Measurements from ENCODE around the gene SLC66A2.

Gene SLC66A2

GRCh38 chr18:79902640-79903039 is 48.8 kb downstream of the SLC66A2 start:
- Histone ChIP-seq H3K27me3 (replicated peaks; ENCODE audit: control insufficient read depth, insufficient read depth, low read length, poor library complexity, severe bottlenecking) (no peaks in the 10 kb centered on the region), H3K9me3 (ENCODE audit: control insufficient read depth, low read length) (no peaks in the 10 kb centered on the region), H3K27ac (ENCODE audit: insufficient read depth, low read length, poor library complexity, severe bottlenecking) (no peak overlapping the region), H3K4me3 (ENCODE audit: insufficient read depth, low read depth, low read length, poor library complexity, severe bottlenecking) (no peak overlapping the region), H3K36me3 (ENCODE audit: control insufficient read depth, insufficient read depth, low read length) (peaks cover 3% of the 10 kb centered on the region), H3K4me1 (ENCODE audit: control insufficient read depth, insufficient read depth, low read length, poor library complexity, severe bottlenecking) (no peaks in the 10 kb centered on the region)
- no peak for DNase-seq

GRCh38 chr18:79902075-79902474 is 49.4 kb downstream of the SLC66A2 start:
- Histone ChIP-seq H3K27me3 (replicated peaks; ENCODE audit: control insufficient read depth, insufficient read depth, low read length, poor library complexity, severe bottlenecking) (no peaks in the 10 kb centered on the region), H3K4me3 (ENCODE audit: insufficient read depth, low read depth, low read length, poor library complexity, severe bottlenecking) (no peak overlapping the region), H3K4me1 (ENCODE audit: control insufficient read depth, insufficient read depth, low read length, poor library complexity, severe bottlenecking) (no peaks in the 10 kb centered on the region), H3K27ac (ENCODE audit: insufficient read depth, low read length, poor library complexity, severe bottlenecking) (no peak overlapping the region), H3K36me3 (ENCODE audit: control insufficient read depth, insufficient read depth, low read length) (peaks cover 3% of the 10 kb centered on the region), H3K9me3 (ENCODE audit: control insufficient read depth, low read length) (no peaks in the 10 kb centered on the region)
- DNase-seq, result no peak

- DNase-seq, result no peak
- Histone ChIP-seq H3K9me3 (ENCODE audit: control insufficient read depth, low read length) (no peaks in the 10 kb centered on the region), H3K4me1 (ENCODE audit: control insufficient read depth, insufficient read depth, low read length, poor library complexity, severe bottlenecking) (no peaks in the 10 kb centered on the region), H3K36me3 (ENCODE audit: control insufficient read depth, insufficient read depth, low read length) (peaks cover 3% of the 10 kb centered on the region), H3K27me3 (replicated peaks; ENCODE audit: control insufficient read depth, insufficient read depth, low read length, poor library complexity, severe bottlenecking) (no peaks in the 10 kb centered on the region), H3K27ac (ENCODE audit: insufficient read depth, low read length, poor library complexity, severe bottlenecking) (no peak overlapping the region), H3K4me3 (ENCODE audit: insufficient read depth, low read depth, low read length, poor library complexity, severe bottlenecking) (no peak overlapping the region)
Observed at GRCh38 chr18:79901665-79902064, 49.8 kb downstream of the SLC66A2 start.

GRCh38 chr18:79900610-79901570 is 50.6 kb downstream of the SLC66A2 start:
- no peak overlapping the region for H3K27ac ChIP-seq (ENCODE audit: insufficient read depth, low read length, poor library complexity, severe bottlenecking)
- H3K27me3 ChIP-seq (replicated peaks; ENCODE audit: control insufficient read depth, insufficient read depth, low read length, poor library complexity, severe bottlenecking), result no peaks in the 10 kb centered on the region
- H3K4me3 ChIP-seq (ENCODE audit: insufficient read depth, low read depth, low read length, poor library complexity, severe bottlenecking), result no peak overlapping the region
- no peak for DNase-seq
- no peaks in the 10 kb centered on the region for H3K9me3 ChIP-seq (ENCODE audit: control insufficient read depth, low read length)
- H3K4me1 ChIP-seq (ENCODE audit: control insufficient read depth, insufficient read depth, low read length, poor library complexity, severe bottlenecking), result no peaks in the 10 kb centered on the region
- H3K36me3 ChIP-seq (ENCODE audit: control insufficient read depth, insufficient read depth, low read length), result peaks cover 3% of the 10 kb centered on the region

GRCh38 chr18:79899609-79900445 is 51.6 kb downstream of the SLC66A2 start:
- H3K27me3 ChIP-seq (replicated peaks; ENCODE audit: control insufficient read depth, insufficient read depth, low read length, poor library complexity, severe bottlenecking), result no peaks in the 10 kb centered on the region
- no peak for DNase-seq
- no peak overlapping the region for H3K4me3 ChIP-seq (ENCODE audit: insufficient read depth, low read depth, low read length, poor library complexity, severe bottlenecking)
- no peaks in the 10 kb centered on the region for H3K4me1 ChIP-seq (ENCODE audit: control insufficient read depth, insufficient read depth, low read length, poor library complexity, severe bottlenecking)
- no peak overlapping the region for H3K27ac ChIP-seq (ENCODE audit: insufficient read depth, low read length, poor library complexity, severe bottlenecking)
- H3K9me3 ChIP-seq (ENCODE audit: control insufficient read depth, low read length), result no peaks in the 10 kb centered on the region
- H3K36me3 ChIP-seq (ENCODE audit: control insufficient read depth, insufficient read depth, low read length), result peaks cover 3% of the 10 kb centered on the region

GRCh38 chr18:79898952-79899608 is 52.4 kb downstream of the SLC66A2 start:
- no peaks in the 10 kb centered on the region for H3K4me1 ChIP-seq (ENCODE audit: control insufficient read depth, insufficient read depth, low read length, poor library complexity, severe bottlenecking)
- peaks cover 3% of the 10 kb centered on the region for H3K36me3 ChIP-seq (ENCODE audit: control insufficient read depth, insufficient read depth, low read length)
- H3K9me3 ChIP-seq (ENCODE audit: control insufficient read depth, low read length), result no peaks in the 10 kb centered on the region
- no peak overlapping the region for H3K4me3 ChIP-seq (ENCODE audit: insufficient read depth, low read depth, low read length, poor library complexity, severe bottlenecking)
- no peak overlapping the region for H3K27ac ChIP-seq (ENCODE audit: insufficient read depth, low read length, poor library complexity, severe bottlenecking)
- DNase-seq, result no peak
- H3K27me3 ChIP-seq (replicated peaks; ENCODE audit: control insufficient read depth, insufficient read depth, low read length, poor library complexity, severe bottlenecking), result no peaks in the 10 kb centered on the region

- H3K27ac ChIP-seq (ENCODE audit: insufficient read depth, low read length, poor library complexity, severe bottlenecking), result no peak overlapping the region
- H3K36me3 ChIP-seq (ENCODE audit: control insufficient read depth, insufficient read depth, low read length), result no peaks in the 10 kb centered on the region
- no peak for DNase-seq
- no peaks in the 10 kb centered on the region for H3K27me3 ChIP-seq (replicated peaks; ENCODE audit: control insufficient read depth, insufficient read depth, low read length, poor library complexity, severe bottlenecking)
- no peaks in the 10 kb centered on the region for H3K4me1 ChIP-seq (ENCODE audit: control insufficient read depth, insufficient read depth, low read length, poor library complexity, severe bottlenecking)
- no peak overlapping the region for H3K4me3 ChIP-seq (ENCODE audit: insufficient read depth, low read depth, low read length, poor library complexity, severe bottlenecking)
- H3K9me3 ChIP-seq (ENCODE audit: control insufficient read depth, low read length), result no peaks in the 10 kb centered on the region
Observed at GRCh38 chr18:79897940-79898625, 53.4 kb downstream of the SLC66A2 start.

GRCh38 chr18:79896738-79897137 is 54.7 kb downstream of the SLC66A2 start:
- Histone ChIP-seq H3K27ac (ENCODE audit: insufficient read depth, low read length, poor library complexity, severe bottlenecking) (no peak overlapping the region), H3K9me3 (ENCODE audit: control insufficient read depth, low read length) (no peaks in the 10 kb centered on the region), H3K4me1 (ENCODE audit: control insufficient read depth, insufficient read depth, low read length, poor library complexity, severe bottlenecking) (no peaks in the 10 kb centered on the region), H3K27me3 (replicated peaks; ENCODE audit: control insufficient read depth, insufficient read depth, low read length, poor library complexity, severe bottlenecking) (no peaks in the 10 kb centered on the region), H3K36me3 (ENCODE audit: control insufficient read depth, insufficient read depth, low read length) (no peaks in the 10 kb centered on the region), H3K4me3 (ENCODE audit: insufficient read depth, low read depth, low read length, poor library complexity, severe bottlenecking) (no peak overlapping the region)
- no peak for DNase-seq

- no peak overlapping the region for H3K27ac ChIP-seq (ENCODE audit: insufficient read depth, low read length, poor library complexity, severe bottlenecking)
- H3K4me1 ChIP-seq (ENCODE audit: control insufficient read depth, insufficient read depth, low read length, poor library complexity, severe bottlenecking), result no peaks in the 10 kb centered on the region
- no peaks in the 10 kb centered on the region for H3K9me3 ChIP-seq (ENCODE audit: control insufficient read depth, low read length)
- no peaks in the 10 kb centered on the region for H3K36me3 ChIP-seq (ENCODE audit: control insufficient read depth, insufficient read depth, low read length)
- H3K4me3 ChIP-seq (ENCODE audit: insufficient read depth, low read depth, low read length, poor library complexity, severe bottlenecking), result no peak overlapping the region
- H3K27me3 ChIP-seq (replicated peaks; ENCODE audit: control insufficient read depth, insufficient read depth, low read length, poor library complexity, severe bottlenecking), result no peaks in the 10 kb centered on the region
- DNase-seq, result no peak
Observed at GRCh38 chr18:79890674-79891073, 60.8 kb downstream of the SLC66A2 start.
